Stimulated activated CD4-positive, alpha-beta T cell treated with anti-CD3 and anti-CD28 coated beads, Interleukin-4, amount 100 ng/mL, for 24 hours (primary cell): ENCODE results near the gene SLC44A4.
"Not testable (repeated sequence)": the region's sequence is repeated elsewhere in the genome, so short reads cannot be mapped to it uniquely, and the experiment has no call there.

ENCODE experiments used
- DNase-seq: peaks from one replicate; pipeline ENCODE4 v3.0.0-alpha.2; 2020

SLC44A4 gene

GRCh38 chr6:31878222-31878621, 575 bp downstream of the SLC44A4 start:
- no peak for DNase-seq

GRCh38 chr6:31877651-31878161, 1.1 kb downstream of the SLC44A4 start:
- DNase-seq: no peak

- no peak for DNase-seq
Observed at GRCh38 chr6:31877125-31877650, 1.6 kb downstream of the SLC44A4 start.

- no peak for DNase-seq
Observed at GRCh38 chr6:31876357-31876756, 2.4 kb downstream of the SLC44A4 start.

- DNase-seq: no peak
Observed at GRCh38 chr6:31875877-31876276, 2.9 kb downstream of the SLC44A4 start.

- no peak for DNase-seq
Observed at GRCh38 chr6:31874836-31875572, 3.8 kb downstream of the SLC44A4 start.

- no peak for DNase-seq
Observed at GRCh38 chr6:31874084-31874670, 4.6 kb downstream of the SLC44A4 start.

- no peak for DNase-seq
Observed at GRCh38 chr6:31871046-31871659, 7.6 kb downstream of the SLC44A4 start.

GRCh38 chr6:31870385-31870921, 8.3 kb downstream of the SLC44A4 start:
- DNase-seq: no peak

- DNase-seq: no peak
Observed at GRCh38 chr6:31869343-31869742, 9.5 kb downstream of the SLC44A4 start.

- DNase-seq: not testable (repeated sequence)
Observed at GRCh38 chr6:31868658-31868971, 10.2 kb downstream of the SLC44A4 start.

GRCh38 chr6:31865205-31866118, 13.3 kb downstream of the SLC44A4 start:
- DNase-seq: no peak

- no peak for DNase-seq
Observed at GRCh38 chr6:31864818-31865204, 14.0 kb downstream of the SLC44A4 start.

GRCh38 chr6:31864123-31864562, 14.7 kb downstream of the SLC44A4 start:
- not testable (repeated sequence) for DNase-seq

- peak; percentile 100 for DNase-seq
Observed at GRCh38 chr6:31862344-31863235, 16.2 kb downstream of the SLC44A4 start, which contains the start of gene NEU1. Gene NEU1, minus strand, starts transcription at chr6:31862821. Its CDS starts 45 bp downstream, at chr6:31862776.

GRCh38 chr6:31861919-31862343, 16.9 kb downstream of the SLC44A4 start:
- no peak for DNase-seq

GRCh38 chr6:31861150-31861549, 17.6 kb downstream of the SLC44A4 start:
- DNase-seq: no peak

- DNase-seq: no peak
Observed at GRCh38 chr6:31860349-31860748, 18.4 kb downstream of the SLC44A4 start.

- no peak for DNase-seq
Observed at GRCh38 chr6:31859923-31860322, 18.9 kb downstream of the SLC44A4 start.

GRCh38 chr6:31858707-31859106, 20.1 kb downstream of the SLC44A4 start:
- DNase-seq: no peak

- DNase-seq: not testable (repeated sequence)
Observed at GRCh38 chr6:31857774-31858173, 21.0 kb downstream of the SLC44A4 start.
